ENCODE results near the gene SUSD5.

The SUSD5 gene

GRCh38 chr3:33114622-33115023 lies 104.0 kb downstream of the SUSD5 start:
- CTCF ChIA-PET: no interaction called here
- Histone ChIP-seq H3K4me3 (ENCODE audit: low read depth, low read length) (peak overlapping the region; percentile 78), H3K4me1 (ENCODE audit: control insufficient read depth, insufficient read depth, low read length) (no peaks in the 10 kb centered on the region), H3K9me3 (ENCODE audit: control insufficient read depth, insufficient read depth, low read depth, low read length) (no peaks in the 10 kb centered on the region), H3K36me3 (ENCODE audit: control insufficient read depth in 2 of 2, insufficient read depth in 1 of 2, low read length in 2 of 2) (no peaks in the 10 kb centered on the region), H3K27ac (ENCODE audit: extremely low read depth, low read depth, low read length) (peak overlapping the region; percentile 3; the same call in 1 of the 2 replicates)
- POLR2A ChIA-PET: interaction anchor here (2.5 kb wide), 1 partner anchor 18 kb away, joined by 17 read pairs; the partner anchor contains the start of genes GLB1 and TMPPE
- TF ChIP-seq ZNF174 (tag by site-specific recombination; IDR thresholded peaks at IDR 0.05) (no peak), ZBTB8A (tag by site-specific recombination; IDR thresholded peaks at IDR 0.05) (peak; percentile 72), ZNF335 (tag by site-specific recombination; conservative IDR thresholded peaks at IDR 0.05) (peak; percentile 81), SP2 (tag by site-specific recombination; IDR thresholded peaks at IDR 0.05) (peak; percentile 75; the same call in 1 of the 2 replicates)

GRCh38 chr3:33113772-33114621 lies 104.6 kb downstream of the SUSD5 start, which contains the start of gene CRTAP:
TSS of gene CRTAP (plus strand) at chr3:33114014. CDS start at chr3:33114078, 64 bp downstream.
- Histone ChIP-seq H3K4me1 (ENCODE audit: control insufficient read depth, insufficient read depth, low read length) (no peaks in the 10 kb centered on the region), H3K36me3 (ENCODE audit: control insufficient read depth in 2 of 2, insufficient read depth in 1 of 2, low read length in 2 of 2) (no peaks in the 10 kb centered on the region), H3K4me3 (ENCODE audit: low read depth, low read length) (peak within 1 kb of the TSS; percentile 78), H3K9me3 (ENCODE audit: control insufficient read depth, insufficient read depth, low read depth, low read length) (no peaks in the 10 kb centered on the region), H3K27ac (ENCODE audit: extremely low read depth, low read depth, low read length) (peak within 1 kb of the TSS; percentile 83)
- POLR2A ChIA-PET: interaction anchor here (0.7 to 2.5 kb wide), 3 partner anchors 9 to 259 kb away, joined by 3 to 17 read pairs (median 3); partner anchors contain the start of genes GLB1 and TMPPE
- CTCF ChIA-PET: interaction anchor here (0.6 to 1.5 kb wide), 2 partner anchors 10 to 18 kb away, joined by 3 read pairs; no protein-coding TSS in a partner anchor
- TF ChIP-seq KLF1 (tag by site-specific recombination; IDR thresholded peaks at IDR 0.05) (no peak), ZNF626 (tag by site-specific recombination; IDR thresholded peaks at IDR 0.05) (no peak), ZNF670 (tag by site-specific recombination; IDR thresholded peaks at IDR 0.05; ENCODE audit: low read depth) (no peak), ZNF510 (tag by site-specific recombination; IDR thresholded peaks at IDR 0.05; ENCODE audit: insufficient replicate concordance) (no peak), ZNF423 (tag by site-specific recombination; IDR thresholded peaks at IDR 0.05) (peak; percentile 67; the same call in 1 of the 2 replicates), KLF10 (tag by site-specific recombination; IDR thresholded peaks at IDR 0.05) (0 out of 2 replicates have a peak, but pooled peaks have one; percentile 23), SP3 (tag by site-specific recombination; IDR thresholded peaks at IDR 0.05) (peak; percentile 62), ZNF830 (tag by site-specific recombination; IDR thresholded peaks at IDR 0.05; ENCODE audit: low read depth) (no peak), ZNF37A (tag by site-specific recombination; IDR thresholded peaks at IDR 0.05) (0 out of 2 replicates have a peak, but pooled peaks have one; percentile 6), ZBTB20 (tag by site-specific recombination; IDR thresholded peaks at IDR 0.05) (peak; percentile 86), ZNF501 (tag by site-specific recombination; IDR thresholded peaks at IDR 0.05) (no peak), ZNF596 (tag by site-specific recombination; IDR thresholded peaks at IDR 0.05) (0 out of 2 replicates have a peak, but pooled peaks have one; percentile 18), ZNF792 (tag by site-specific recombination; IDR thresholded peaks at IDR 0.05) (no peak), ZBTB49 (tag by site-specific recombination; IDR thresholded peaks at IDR 0.05; ENCODE audit: low read depth) (no peak), ZBTB1 (tag by site-specific recombination; IDR thresholded peaks at IDR 0.05) (no peak), ZNF629 (tag by site-specific recombination; IDR thresholded peaks at IDR 0.05) (no peak), MYNN (tag by site-specific recombination; IDR thresholded peaks at IDR 0.05; ENCODE audit: borderline replicate concordance) (0 out of 2 replicates have a peak, but pooled peaks have one; percentile 8), ZBTB48 (tag by site-specific recombination; IDR thresholded peaks at IDR 0.05) (peak; percentile 35; the same call in 1 of the 2 replicates)
- TF ChIP-seq, protein P1, sequence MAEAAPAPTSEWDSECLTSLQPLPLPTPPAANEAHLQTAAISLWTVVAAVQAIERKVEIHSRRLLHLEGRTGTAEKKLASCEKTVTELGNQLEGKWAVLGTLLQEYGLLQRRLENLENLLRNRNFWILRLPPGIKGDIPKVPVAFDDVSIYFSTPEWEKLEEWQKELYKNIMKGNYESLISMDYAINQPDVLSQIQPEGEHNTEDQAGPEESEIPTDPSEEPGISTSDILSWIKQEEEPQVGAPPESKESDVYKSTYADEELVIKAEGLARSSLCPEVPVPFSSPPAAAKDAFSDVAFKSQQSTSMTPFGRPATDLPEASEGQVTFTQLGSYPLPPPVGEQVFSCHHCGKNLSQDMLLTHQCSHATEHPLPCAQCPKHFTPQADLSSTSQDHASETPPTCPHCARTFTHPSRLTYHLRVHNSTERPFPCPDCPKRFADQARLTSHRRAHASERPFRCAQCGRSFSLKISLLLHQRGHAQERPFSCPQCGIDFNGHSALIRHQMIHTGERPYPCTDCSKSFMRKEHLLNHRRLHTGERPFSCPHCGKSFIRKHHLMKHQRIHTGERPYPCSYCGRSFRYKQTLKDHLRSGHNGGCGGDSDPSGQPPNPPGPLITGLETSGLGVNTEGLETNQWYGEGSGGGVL (tag by site-specific recombination; IDR thresholded peaks at IDR 0.05): peak; percentile 40; the same call in 1 of the 2 replicates
- TF ChIP-seq, protein P2, sequence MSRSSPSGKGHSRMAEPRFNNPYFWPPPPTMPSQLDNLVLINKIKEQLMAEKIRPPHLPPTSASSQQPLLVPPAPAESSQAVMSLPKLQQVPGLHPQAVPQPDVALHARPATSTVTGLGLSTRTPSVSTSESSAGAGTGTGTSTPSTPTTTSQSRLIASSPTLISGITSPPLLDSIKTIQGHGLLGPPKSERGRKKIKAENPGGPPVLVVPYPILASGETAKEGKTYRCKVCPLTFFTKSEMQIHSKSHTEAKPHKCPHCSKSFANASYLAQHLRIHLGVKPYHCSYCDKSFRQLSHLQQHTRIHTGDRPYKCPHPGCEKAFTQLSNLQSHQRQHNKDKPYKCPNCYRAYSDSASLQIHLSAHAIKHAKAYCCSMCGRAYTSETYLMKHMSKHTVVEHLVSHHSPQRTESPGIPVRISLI (tag by site-specific recombination; IDR thresholded peaks at IDR 0.05): no peak
- TF ChIP-seq, protein P3, sequence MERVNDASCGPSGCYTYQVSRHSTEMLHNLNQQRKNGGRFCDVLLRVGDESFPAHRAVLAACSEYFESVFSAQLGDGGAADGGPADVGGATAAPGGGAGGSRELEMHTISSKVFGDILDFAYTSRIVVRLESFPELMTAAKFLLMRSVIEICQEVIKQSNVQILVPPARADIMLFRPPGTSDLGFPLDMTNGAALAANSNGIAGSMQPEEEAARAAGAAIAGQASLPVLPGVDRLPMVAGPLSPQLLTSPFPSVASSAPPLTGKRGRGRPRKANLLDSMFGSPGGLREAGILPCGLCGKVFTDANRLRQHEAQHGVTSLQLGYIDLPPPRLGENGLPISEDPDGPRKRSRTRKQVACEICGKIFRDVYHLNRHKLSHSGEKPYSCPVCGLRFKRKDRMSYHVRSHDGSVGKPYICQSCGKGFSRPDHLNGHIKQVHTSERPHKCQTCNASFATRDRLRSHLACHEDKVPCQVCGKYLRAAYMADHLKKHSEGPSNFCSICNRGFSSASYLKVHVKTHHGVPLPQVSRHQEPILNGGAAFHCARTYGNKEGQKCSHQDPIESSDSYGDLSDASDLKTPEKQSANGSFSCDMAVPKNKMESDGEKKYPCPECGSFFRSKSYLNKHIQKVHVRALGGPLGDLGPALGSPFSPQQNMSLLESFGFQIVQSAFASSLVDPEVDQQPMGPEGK (tag by site-specific recombination; IDR thresholded peaks at IDR 0.05): peak; percentile 51

Measured in HEK293 (cell line).